HK-2 (cell line): Measurements from ENCODE around the gene SMOC2.

Source experiments
- DNase-seq: peaks from one replicate; pipeline ENCODE4 v3.0.0-alpha.2; 2018; ENCODE audit not compliant: unreplicated experiment

The SMOC2 gene

GRCh38 chr6:168708984-168709383 is 268.0 kb downstream of the SMOC2 start:
- no peak for DNase-seq

- DNase-seq, result no peak
These were observed 268.4 kb downstream of the SMOC2 start for GRCh38 chr6:168709390-168709789.

- DNase-seq, result no peak
These were observed 269.0 kb downstream of the SMOC2 start for GRCh38 chr6:168709991-168710390.

- no peak for DNase-seq
These were observed 270.2 kb downstream of the SMOC2 start for GRCh38 chr6:168711049-168711640.

GRCh38 chr6:168711666-168712300 is 270.8 kb downstream of the SMOC2 start:
- no peak for DNase-seq

DNA sequence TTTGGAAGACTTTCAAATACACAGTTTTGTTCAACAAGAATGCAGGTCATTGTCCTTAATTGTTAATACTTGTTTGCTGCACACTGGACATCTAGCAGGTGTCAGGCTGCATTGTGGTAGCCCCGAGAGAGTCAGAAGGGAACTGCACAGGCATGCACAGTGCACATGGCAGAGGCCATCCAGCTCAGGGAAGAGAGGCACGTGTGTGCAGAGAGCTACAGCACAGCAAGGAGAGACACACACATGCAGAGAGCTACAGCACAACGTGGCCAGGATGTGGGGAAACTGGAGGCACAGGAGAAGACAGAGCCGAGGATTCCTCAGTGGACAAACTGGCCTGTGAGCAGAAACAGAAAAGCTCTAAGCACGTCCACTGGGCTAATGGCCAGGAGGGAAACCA is 272.0 kb downstream of the SMOC2 start:
- DNase-seq, result no peak

DNA sequence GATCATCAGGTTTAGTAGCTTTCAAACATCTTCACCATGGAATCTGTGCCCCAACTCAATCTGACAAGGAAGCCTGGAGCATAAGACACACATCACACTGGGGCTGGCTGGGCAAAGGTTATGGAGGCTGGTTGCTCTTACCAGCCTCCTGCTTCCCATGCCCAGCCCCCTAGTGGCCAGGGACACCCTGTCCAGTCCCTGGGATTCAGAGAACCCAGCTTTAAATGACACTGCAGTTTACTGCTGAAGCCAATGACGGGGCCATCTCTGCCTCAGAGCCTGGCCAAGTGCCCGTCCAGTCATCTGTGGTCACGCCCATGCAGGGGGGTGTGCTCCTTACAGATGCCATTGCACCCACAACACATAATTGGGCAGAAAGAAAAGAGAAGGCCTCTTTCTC is 272.9 kb downstream of the SMOC2 start:
- DNase-seq, result peak; percentile 4

- DNase-seq, result no peak
These were observed 273.7 kb downstream of the SMOC2 start for GRCh38 chr6:168714547-168715260.

DNA sequence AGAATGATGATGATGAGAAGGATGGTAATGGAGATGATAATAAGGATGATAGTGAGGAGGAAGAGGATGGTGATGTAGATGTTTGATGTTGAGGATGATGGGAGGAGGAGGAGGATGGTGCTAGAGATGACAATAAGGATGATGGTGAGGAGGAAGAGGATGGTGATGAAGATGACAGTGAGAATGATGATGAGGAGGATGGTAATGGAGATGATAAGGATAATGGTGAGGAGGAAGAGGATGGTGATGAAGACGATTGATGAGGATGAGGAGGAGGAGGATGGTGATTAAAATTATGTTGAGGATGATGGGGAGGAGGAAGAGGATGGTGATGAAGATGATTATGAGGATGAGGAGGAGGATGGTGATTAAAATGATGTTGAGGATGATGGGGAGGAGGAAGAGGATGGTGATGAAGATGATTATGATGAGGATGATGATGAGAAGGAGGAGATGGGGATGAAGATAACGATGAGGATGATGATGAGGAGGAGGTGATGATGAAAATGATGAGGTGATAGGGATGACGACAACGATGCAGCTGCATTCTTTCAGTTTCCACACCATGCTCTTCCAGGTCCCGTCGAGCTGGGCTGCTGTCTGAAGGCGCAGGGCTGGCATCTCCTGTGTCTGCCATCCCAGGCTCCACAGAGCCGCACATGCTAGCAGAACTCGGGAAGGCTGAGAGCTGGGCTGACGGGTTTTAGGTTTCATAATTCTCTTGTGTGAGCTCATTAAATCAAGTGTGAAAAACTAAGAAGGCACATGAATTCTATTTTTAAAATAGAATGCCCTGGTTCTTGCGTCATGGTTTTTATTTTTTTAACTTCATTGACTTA is 274.9 kb downstream of the SMOC2 start:
- DNase-seq, result no peak

DNA sequence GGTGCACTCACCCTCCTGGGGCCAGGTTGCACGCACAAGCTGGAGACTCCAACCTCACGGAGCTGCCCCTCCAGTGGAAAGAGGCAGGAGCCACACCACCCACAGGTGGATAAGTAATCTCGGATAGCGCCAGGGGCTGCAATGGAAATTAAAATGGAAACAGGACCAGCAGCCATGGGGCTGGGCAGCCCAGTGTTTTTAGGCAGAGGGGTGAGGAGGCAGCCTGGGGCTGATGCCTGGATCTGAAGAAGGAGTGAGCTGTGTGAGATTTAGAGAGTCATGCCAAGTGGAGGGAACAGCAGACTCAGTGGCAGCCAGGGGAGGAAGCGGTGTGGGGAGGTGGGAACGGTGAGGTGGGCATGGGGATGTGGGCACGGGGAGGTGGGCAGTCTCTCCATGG is 275.6 kb downstream of the SMOC2 start:
- DNase-seq, result no peak

- no peak for DNase-seq
These were observed 276.5 kb downstream of the SMOC2 start for GRCh38 chr6:168717491-168717890.
